OCI-LY1 (cell line): ENCODE measurements around the gene GLUD1.
"Not testable (repeated sequence)": the region's sequence is repeated elsewhere in the genome, so short reads cannot be mapped to it uniquely, and the experiment has no call there.

Source experiments
- H2AFZ ChIP-seq: fragments of 200-600 bp; sonication (generic), shearing (Covaris generic); 2 replicates; pipeline ENCODE4 v1.6.0; 2014; ENCODE audit warnings: antibody characterized with exemption, mild to moderate bottlenecking, low read length
- H3F3A ChIP-seq: fragments of 200-600 bp; sonication (generic), shearing (Covaris generic); 2 replicates; pipeline ENCODE4 v1.6.0; 2014; ENCODE audit warnings: mild to moderate bottlenecking, antibody characterized with exemption, low read length, moderate library complexity; ENCODE audit not compliant: insufficient read depth
- H3K27ac ChIP-seq: fragments of 200-600 bp; sonication (generic); 2 replicates; pipeline ENCODE4 v1.5.1; 2014; ENCODE audit warnings: low read length, mixed run types, mild to moderate bottlenecking, low read depth; ENCODE audit not compliant: poor library complexity, severe bottlenecking
- H3K27me3 ChIP-seq: fragments of 200-600 bp; sonication (generic); 2 replicates; pipeline ENCODE4 v1.6.0; 2014; ENCODE audit warnings: antibody characterized with exemption, mild to moderate bottlenecking, low read length, moderate library complexity; ENCODE audit not compliant: insufficient read depth
- H3K36me3 ChIP-seq: fragments of 200-600 bp; sonication (generic); 2 replicates; pipeline ENCODE4 v1.6.1; 2014; ENCODE audit warnings: mild to moderate bottlenecking, antibody characterized with exemption, low read length, moderate library complexity, mixed read lengths; ENCODE audit not compliant: insufficient read depth
- H3K4me1 ChIP-seq: fragments of 200-600 bp; sonication (generic); 2 replicates; pipeline ENCODE4 v1.5.1; 2014; ENCODE audit warnings: mild to moderate bottlenecking, low read length, moderate library complexity; ENCODE audit not compliant: insufficient read depth, severe bottlenecking
- H3K4me2 ChIP-seq: fragments of 200-600 bp; sonication (generic), shearing (Covaris generic); 2 replicates; pipeline ENCODE4 v1.6.1; 2014; ENCODE audit warnings: low read length
- H3K4me3 ChIP-seq: fragments of 200-600 bp; sonication (generic); 2 replicates; pipeline ENCODE4 v1.5.1; 2014; ENCODE audit warnings: low read length, low read depth, mild to moderate bottlenecking, mixed read lengths; ENCODE audit not compliant: poor library complexity, severe bottlenecking
- H3K79me2 ChIP-seq: fragments of 200-600 bp; shearing (Covaris generic); 2 replicates; pipeline ENCODE4 v1.6.1; 2016; ENCODE audit warnings: mixed run types, low read length, mixed read lengths; ENCODE audit not compliant: insufficient read depth
- H3K9ac ChIP-seq: fragments of 200-600 bp; sonication (generic), shearing (Covaris generic); 2 replicates; pipeline ENCODE4 v1.6.1; 2014; ENCODE audit warnings: mild to moderate bottlenecking, low read length, mixed read lengths
- H3K9me2 ChIP-seq: fragments of 200-600 bp; sonication (generic), shearing (Covaris generic); 2 replicates; pipeline ENCODE4 v1.6.1; 2014; ENCODE audit warnings: low read depth, mild to moderate bottlenecking, low read length, mixed read lengths
- H3K9me3 ChIP-seq: fragments of 200-600 bp; shearing (Covaris generic); 2 replicates; pipeline ENCODE4 v1.6.1; 2014; ENCODE audit warnings: low read length, mixed read lengths
- H4K20me1 ChIP-seq: fragments of 200-600 bp; sonication (generic), shearing (Covaris generic); 2 replicates; pipeline ENCODE4 v1.6.0; 2016; ENCODE audit warnings: mild to moderate bottlenecking, low read length; ENCODE audit not compliant: insufficient read depth
- CTCF ChIP-seq: fragments of 200-600 bp; sonication (generic), shearing (Covaris generic); IDR thresholded peaks from 2 replicates; pipeline ENCODE4 v1.5.1; 2017; ENCODE audit warnings: mild to moderate bottlenecking, antibody characterized with exemption, low read length, moderate library complexity, mixed read lengths
- EZH2 ChIP-seq: fragments of 200-600 bp; sonication (generic), shearing (Covaris generic); IDR thresholded peaks from 2 replicates; pipeline ENCODE4 v1.8.0; 2017; ENCODE audit warnings: borderline replicate concordance, mixed run types, mild to moderate bottlenecking, antibody characterized with exemption, low read length, moderate library complexity, mixed read lengths

Gene GLUD1

GRCh38 chr10:87045434-87045938, 49.2 kb downstream of the GLUD1 start:
- H3K36me3 ChIP-seq: peaks cover 26% of the 10 kb centered on the region
- TF ChIP-seq CTCF: no peak
- no peak for TF ChIP-seq EZH2
- H3K4me2 ChIP-seq: no peak overlapping the region

GRCh38 chr10:87043579-87043978, 51.1 kb downstream of the GLUD1 start:
- H3K4me3 ChIP-seq, H3K4me2 ChIP-seq, H2AFZ ChIP-seq, H3K9me2 ChIP-seq, H4K20me1 ChIP-seq, H3K9ac ChIP-seq, H3F3A ChIP-seq, H3K27me3 ChIP-seq, H3K27ac ChIP-seq, H3K79me2 ChIP-seq, H3K4me1 ChIP-seq, H3K9me3 ChIP-seq: not testable (repeated sequence)
- H3K36me3 ChIP-seq: peaks cover 15% of the 10 kb centered on the region

More at GRCh38 chr10:87045434-87045938, 49.2 kb downstream of the GLUD1 start:
- no peaks in the 10 kb centered on the region for H3K4me1 ChIP-seq
- no peaks in the 10 kb centered on the region for H4K20me1 ChIP-seq
- H3K9me3 ChIP-seq: no peaks in the 10 kb centered on the region
- H3K27me3 ChIP-seq: no peaks in the 10 kb centered on the region
- no peak overlapping the region for H3K9ac ChIP-seq
- H3K4me3 ChIP-seq: no peak overlapping the region
- H2AFZ ChIP-seq: no peak overlapping the region
- no peaks in the 10 kb centered on the region for H3K79me2 ChIP-seq
- H3K27ac ChIP-seq: no peak overlapping the region
- no peaks in the 10 kb centered on the region for H3K9me2 ChIP-seq
- no peaks in the 10 kb centered on the region for H3F3A ChIP-seq

- H3K9me3 ChIP-seq: no peaks in the 10 kb centered on the region
- H3K4me1 ChIP-seq: no peaks in the 10 kb centered on the region
- H3K9ac ChIP-seq: no peak overlapping the region
- no peaks in the 10 kb centered on the region for H3K36me3 ChIP-seq
- no peaks in the 10 kb centered on the region for H3F3A ChIP-seq
- H4K20me1 ChIP-seq: no peaks in the 10 kb centered on the region
- no peak for TF ChIP-seq EZH2
- no peak for TF ChIP-seq CTCF
- no peak overlapping the region for H3K27ac ChIP-seq
- no peak overlapping the region for H2AFZ ChIP-seq
- H3K79me2 ChIP-seq: no peaks in the 10 kb centered on the region
- H3K4me3 ChIP-seq: no peak overlapping the region
- H3K4me2 ChIP-seq: no peak overlapping the region
- no peaks in the 10 kb centered on the region for H3K9me2 ChIP-seq
- H3K27me3 ChIP-seq: no peaks in the 10 kb centered on the region
Observed at GRCh38 chr10:87038786-87039185, 55.9 kb downstream of the GLUD1 start.

- Histone ChIP-seq H3K36me3 (no peaks in the 10 kb centered on the region), H3K9ac (no peak overlapping the region), H3K9me2 (no peaks in the 10 kb centered on the region), H3K27ac (no peak overlapping the region), H3K4me3 (no peak overlapping the region), H3K9me3 (no peaks in the 10 kb centered on the region), H3K27me3 (no peaks in the 10 kb centered on the region), H3K4me1 (no peaks in the 10 kb centered on the region), H2AFZ (no peak overlapping the region), H4K20me1 (no peaks in the 10 kb centered on the region), H3K4me2 (no peak overlapping the region), H3F3A (no peaks in the 10 kb centered on the region), H3K79me2 (no peaks in the 10 kb centered on the region)
- TF ChIP-seq CTCF: no peak
- TF ChIP-seq EZH2: no peak
Observed at GRCh38 chr10:87038286-87038717, 56.3 kb downstream of the GLUD1 start.
